Measurements from ENCODE around the gene KRABD2.

Gene KRABD2

GRCh38 chr17:8362651-8363332 is 13.7 kb downstream of the KRABD2 start:
- no peak for TF ChIP-seq CTCF (IDR thresholded peaks at IDR 0.05)
- Histone ChIP-seq H3K27ac (no peak overlapping the region), H3K4me3 (no peak overlapping the region)
- no peak for DNase-seq (ENCODE audit: low spot score)

- DNase-seq (ENCODE audit: low spot score): no peak
- no peak overlapping the region for H3K27ac ChIP-seq
- TF ChIP-seq CTCF (IDR thresholded peaks at IDR 0.05): no peak
Observed at GRCh38 chr17:8360751-8361150, 15.8 kb downstream of the KRABD2 start.

GRCh38 chr17:8360260-8360659 is 16.2 kb downstream of the KRABD2 start:
- no peak for TF ChIP-seq CTCF (IDR thresholded peaks at IDR 0.05)
- no peak overlapping the region for H3K4me3 ChIP-seq
- H3K27ac ChIP-seq: no peak overlapping the region
- DNase-seq (ENCODE audit: low spot score): no peak

More at GRCh38 chr17:8360751-8361150, 15.8 kb downstream of the KRABD2 start:
- H3K4me3 ChIP-seq: no peak overlapping the region

DNA sequence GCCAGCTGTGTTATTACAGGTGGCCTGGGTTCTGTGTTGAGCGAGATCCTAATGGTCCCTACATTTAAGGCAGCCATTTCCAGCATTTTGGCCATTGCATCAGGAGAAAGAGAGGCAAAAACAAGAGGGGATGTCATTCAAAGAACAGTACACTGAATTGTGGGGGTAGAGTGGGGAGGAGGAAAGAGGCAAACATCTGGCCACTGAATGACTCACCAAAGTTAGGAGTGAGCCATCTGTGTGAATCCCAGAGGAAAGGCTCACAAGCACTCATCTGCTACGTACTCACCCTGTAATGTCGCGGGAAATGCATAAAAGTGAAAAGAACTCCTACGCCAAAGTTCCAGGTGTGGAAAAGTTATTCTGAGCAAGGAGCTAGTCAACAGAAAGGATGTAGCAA is 16.7 kb downstream of the KRABD2 start:
- DNase-seq (ENCODE audit: low spot score): no peak
- TF ChIP-seq CTCF (IDR thresholded peaks at IDR 0.05): no peak
- no peak overlapping the region for H3K4me3 ChIP-seq
- peak overlapping the region in 1 of 2 donors; percentile 54 for H3K27ac ChIP-seq

DNA sequence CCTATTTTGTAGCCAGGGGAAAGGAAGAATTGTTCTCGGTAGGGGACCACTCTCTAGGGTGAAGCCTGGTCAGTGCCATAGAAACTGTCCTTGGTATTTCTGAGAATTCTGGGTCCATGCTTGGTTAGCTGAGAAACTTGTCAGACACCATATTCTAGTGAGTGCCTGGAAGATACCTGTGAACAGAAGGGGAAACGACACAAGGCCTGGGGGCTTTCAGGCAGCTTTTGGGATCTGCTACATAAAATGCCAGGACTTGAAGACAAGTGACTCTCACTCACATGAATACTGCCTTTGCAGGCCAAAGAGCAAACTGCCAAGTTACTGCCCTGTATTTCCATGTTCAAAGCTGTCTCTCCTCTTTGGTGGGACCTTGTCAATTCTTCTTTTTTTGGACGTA is 18.6 kb downstream of the KRABD2 start:
- H3K27ac ChIP-seq: no peak overlapping the region
- no peak for TF ChIP-seq CTCF (IDR thresholded peaks at IDR 0.05)
- no peak for DNase-seq (ENCODE audit: low spot score)
- no peak overlapping the region for H3K4me3 ChIP-seq

DNA sequence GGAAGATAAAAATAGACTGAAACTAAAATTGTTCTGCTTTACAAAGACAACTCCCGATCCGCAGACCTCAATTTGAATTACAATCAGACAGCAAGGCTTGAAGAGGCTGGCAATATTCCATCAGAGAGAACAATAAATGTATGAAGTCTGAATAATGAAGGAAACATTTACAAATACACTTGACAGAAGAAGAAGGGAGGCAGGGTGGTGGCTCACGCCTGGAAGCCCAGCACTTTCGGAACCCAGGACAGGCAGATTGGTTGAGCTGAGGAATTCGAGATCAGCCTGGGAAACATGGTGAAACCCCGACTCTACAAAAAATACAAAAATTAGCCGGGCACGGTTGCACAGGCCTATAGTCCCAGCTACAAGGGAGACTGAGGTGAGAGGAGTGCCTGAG is 22.3 kb downstream of the KRABD2 start:
- Histone ChIP-seq H3K4me3 (no peak overlapping the region), H3K27ac (no peak overlapping the region)
- DNase-seq (ENCODE audit: low spot score): no peak
- TF ChIP-seq CTCF (IDR thresholded peaks at IDR 0.05): no peak

DNA sequence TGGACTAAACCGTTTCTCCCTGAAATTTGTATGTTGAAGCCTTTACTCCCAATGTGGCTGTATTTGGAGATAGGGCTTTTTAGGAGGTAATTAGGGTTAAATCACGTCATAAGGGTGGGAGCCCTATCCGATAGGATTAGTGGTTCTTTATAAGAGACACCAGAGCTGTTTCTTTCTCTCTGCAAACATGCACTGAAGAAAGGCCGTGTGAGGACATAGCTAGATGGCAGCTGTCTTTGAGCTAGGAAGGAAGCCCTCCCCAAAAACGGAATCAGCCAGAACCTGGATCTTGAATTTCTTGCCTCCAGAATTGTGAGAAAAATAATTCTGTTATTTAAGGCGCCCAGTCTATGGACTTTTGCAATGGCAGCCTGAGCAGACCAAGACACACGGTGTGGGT is 22.8 kb downstream of the KRABD2 start:
- Histone ChIP-seq H3K27ac (no peak overlapping the region), H3K4me3 (no peak overlapping the region)
- TF ChIP-seq CTCF (IDR thresholded peaks at IDR 0.05): no peak
- DNase-seq (ENCODE audit: low spot score): no peak

All from coronary artery (tissue), 2 donors.